ENCODE data around the gene GOLPH3.

GRCh38 chr5:32100691-32101302 is 73.3 kb downstream of the GOLPH3 start:
- no peak for TF ChIP-seq CTCF (conservative IDR thresholded peaks at IDR 0.05; ENCODE audit: low read length)
- no peak for TF ChIP-seq EZH2phosphoT487 (IDR thresholded peaks at IDR 0.05; ENCODE audit: borderline replicate concordance)

Data from Loucy (cell line).